Transverse colon (tissue), 4 donors: ENCODE measurements around the gene FAM13C. TPM values are rescaled to one million over a fixed set of nuclear protein-coding genes. Genes with fewer than 3 reads are reported as not detected.

Experiments
- DNase-seq: peaks from one replicate; pipeline ENCODE4 v3.0.0-alpha.2; 2019
- H3K27ac ChIP-seq, 4 donors: fragments of 200-600 bp; sonication (generic); 2 replicates each; pipeline ENCODE4 v1.5.1; 2016 to 2018; ENCODE audit warnings: inconsistent platforms in 4 of 4
- H3K27me3 ChIP-seq: fragments of 200-600 bp; sonication (generic); 2 replicates; pipeline ENCODE4 v1.5.1; 2017; ENCODE audit warnings: inconsistent platforms
- H3K36me3 ChIP-seq, 4 donors: fragments of 200-600 bp; sonication (generic); 2 replicates each; pipeline ENCODE4 v1.5.1; 2017 to 2019; ENCODE audit warnings: inconsistent platforms in 4 of 4
- H3K4me1 ChIP-seq, 4 donors: fragments of 200-600 bp; sonication (generic); 2 replicates each; pipeline ENCODE4 v1.5.1; 2017 to 2020; ENCODE audit warnings: inconsistent platforms in 4 of 4
- H3K4me3 ChIP-seq, 4 donors: fragments of 200-600 bp; sonication (generic); 1 replicate in 1 of 4; 2 replicates in 3 of 4; pipeline versions ENCODE4 v1.5.1 to v1.6.1; 2017 to 2019; ENCODE audit warnings: inconsistent platforms in 4 of 4
- H3K9me3 ChIP-seq, 2 donors: fragments of 200-600 bp; sonication (generic); 2 replicates each; pipeline ENCODE4 v1.5.1; 2017 to 2019; ENCODE audit warnings: inconsistent platforms in 2 of 2
- EP300 ChIP-seq: sonication (generic); formaldehyde crosslinking; IDR thresholded peaks from one replicate; pipeline ENCODE4 v1.6.1; 2017; ENCODE audit warnings: antibody characterized with exemption, low read depth
- POLR2A ChIP-seq: fragments of 450-650 bp; IDR thresholded peaks from one replicate; pipeline ENCODE4 v1.6.1; 2016; ENCODE audit warnings: antibody characterized with exemption, mild to moderate bottlenecking, moderate library complexity
- POLR2AphosphoS5 ChIP-seq, 3 donors: sonication (generic); formaldehyde crosslinking; IDR thresholded peaks; one replicate each; pipeline ENCODE4 v1.6.1; 2016; ENCODE audit warnings: antibody characterized with exemption in 3 of 3
- WGBS, 2 donors: methylation state at CpG; one replicate each; pipeline ENCODE4 v1.1.5; 2018; ENCODE audit warnings: low coverage in 1 of 2; 5-methylcytosine and 5-hydroxymethylcytosine counted together
- in situ Hi-C, 4 donors: fragments of 200-750 bp; cut with MboI; loops; one replicate each; pipeline versions ENCODE4 v1.15.0 to v1.15.1; 2017; ENCODE audit warnings: low sequenced_read_pairs in 3 of 4, low pct_ligation_motif_present in 1 of 4, low pct_unique_long_range_greater_than_20kb in 1 of 4
- intact Hi-C: fragments of 100-400 bp; cut with DNase I; formaldehyde crosslinking; loops from one replicate; pipeline ENCODE4 v1.15.1; 2023; ENCODE audit warnings: low total_unique reads
- total RNA-seq, 4 donors: library from RNA; depleted of rRNA; stranded (reverse); fragments of >200 nt; gene quantifications; one replicate each; pipeline ENCODE4 v1.1.0, GENCODE V29; 2016
- TF ChIP-seq, protein P1 (sequence below), 5 experiments: fragments of 200-600 bp in 3 of 5; fragments of 450-650 bp in 2 of 5; sonication (generic) in 3 of 5; IDR thresholded peaks; 1 replicate in 2 of 5; 2 replicates in 3 of 5; pipeline ENCODE4 v1.5.1; 2016 to 2017; ENCODE audit warnings: antibody characterized with exemption in 5 of 5, inconsistent platforms in 3 of 5, mild to moderate bottlenecking in 2 of 5, moderate library complexity in 1 of 5

Gene FAM13C
- total RNA-seq, 4 donors from 2014 or later = 5.6 to 9.7 (median 6.1) TPM

DNA sequence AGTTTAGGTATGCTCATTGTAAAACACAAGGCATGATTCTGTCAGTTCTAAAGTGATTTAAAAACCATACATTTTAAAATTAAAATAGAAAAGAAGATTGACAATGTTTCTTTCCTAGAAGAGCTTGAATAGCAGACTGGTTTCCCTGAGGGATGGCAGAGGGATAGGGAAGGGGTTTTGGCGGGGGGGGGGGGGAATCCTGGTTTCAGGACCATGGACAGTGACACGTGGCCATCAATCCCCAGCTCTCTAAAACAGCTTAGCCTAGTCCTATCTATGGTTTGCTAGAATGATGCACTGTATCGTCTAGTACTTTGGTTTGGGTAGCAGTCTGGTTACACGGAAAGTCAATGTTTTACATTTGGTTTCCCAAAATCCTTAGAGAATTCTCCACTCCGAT lies 97.2 kb downstream of the FAM13C start:
- intact Hi-C loops = no loop called here
- Histone ChIP-seq H3K4me1 (no peaks in the 10 kb centered on the region), H3K9me3 (no peaks in the 10 kb centered on the region), H3K36me3 (no peaks in the 10 kb centered on the region), H3K27me3 (no peaks in the 10 kb centered on the region), H3K27ac (no peak overlapping the region), H3K4me3 (no peak overlapping the region)
- no peak for DNase-seq
- in situ Hi-C loops = no loop called here
- 63 to 85% methylated on average over 4 of the region's 5 CpGs for WGBS, 2 donors
- TF ChIP-seq, protein P1, sequence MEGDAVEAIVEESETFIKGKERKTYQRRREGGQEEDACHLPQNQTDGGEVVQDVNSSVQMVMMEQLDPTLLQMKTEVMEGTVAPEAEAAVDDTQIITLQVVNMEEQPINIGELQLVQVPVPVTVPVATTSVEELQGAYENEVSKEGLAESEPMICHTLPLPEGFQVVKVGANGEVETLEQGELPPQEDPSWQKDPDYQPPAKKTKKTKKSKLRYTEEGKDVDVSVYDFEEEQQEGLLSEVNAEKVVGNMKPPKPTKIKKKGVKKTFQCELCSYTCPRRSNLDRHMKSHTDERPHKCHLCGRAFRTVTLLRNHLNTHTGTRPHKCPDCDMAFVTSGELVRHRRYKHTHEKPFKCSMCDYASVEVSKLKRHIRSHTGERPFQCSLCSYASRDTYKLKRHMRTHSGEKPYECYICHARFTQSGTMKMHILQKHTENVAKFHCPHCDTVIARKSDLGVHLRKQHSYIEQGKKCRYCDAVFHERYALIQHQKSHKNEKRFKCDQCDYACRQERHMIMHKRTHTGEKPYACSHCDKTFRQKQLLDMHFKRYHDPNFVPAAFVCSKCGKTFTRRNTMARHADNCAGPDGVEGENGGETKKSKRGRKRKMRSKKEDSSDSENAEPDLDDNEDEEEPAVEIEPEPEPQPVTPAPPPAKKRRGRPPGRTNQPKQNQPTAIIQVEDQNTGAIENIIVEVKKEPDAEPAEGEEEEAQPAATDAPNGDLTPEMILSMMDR (IDR thresholded peaks at IDR 0.05) = no peak
- TF ChIP-seq EP300 (no peak), POLR2AphosphoS5 (IDR thresholded peaks at IDR 0.05) (no peak), POLR2A (no peak)

DNA sequence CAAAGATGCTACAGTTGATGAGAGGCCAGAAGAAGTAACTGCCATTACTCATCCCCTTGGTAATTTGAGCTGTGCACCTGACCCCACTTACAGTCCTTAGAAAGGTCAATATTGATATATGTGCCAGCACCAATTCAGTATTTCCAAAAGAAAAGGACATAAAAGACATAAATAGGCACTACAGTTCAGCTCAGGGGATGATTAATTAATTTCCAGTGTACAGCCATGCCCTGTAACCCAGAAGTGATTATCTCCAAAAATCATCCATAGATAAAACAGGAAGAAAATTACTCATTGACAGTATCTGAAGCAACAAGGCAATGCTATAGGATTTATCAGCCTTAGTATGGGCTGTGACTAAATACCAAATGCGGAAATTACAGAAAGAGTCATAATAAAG lies 103.5 kb downstream of the FAM13C start:
- Histone ChIP-seq H3K36me3 (no peaks in the 10 kb centered on the region), H3K27me3 (no peaks in the 10 kb centered on the region), H3K27ac (no peak overlapping the region), H3K4me3 (no peak overlapping the region), H3K9me3 (no peaks in the 10 kb centered on the region), H3K4me1 (no peaks in the 10 kb centered on the region)
- intact Hi-C loops (no loop called here), in situ Hi-C loops (no loop called here)
- DNase-seq = no peak
- 90 to 100% methylated on average over 1 of the region's 1 CpG for WGBS, 2 donors
- TF ChIP-seq, protein P1 (IDR thresholded peaks at IDR 0.05) = no peak
- no peak for TF ChIP-seq EP300
- no peak for TF ChIP-seq POLR2A
- no peak for TF ChIP-seq POLR2AphosphoS5 (IDR thresholded peaks at IDR 0.05)

DNA sequence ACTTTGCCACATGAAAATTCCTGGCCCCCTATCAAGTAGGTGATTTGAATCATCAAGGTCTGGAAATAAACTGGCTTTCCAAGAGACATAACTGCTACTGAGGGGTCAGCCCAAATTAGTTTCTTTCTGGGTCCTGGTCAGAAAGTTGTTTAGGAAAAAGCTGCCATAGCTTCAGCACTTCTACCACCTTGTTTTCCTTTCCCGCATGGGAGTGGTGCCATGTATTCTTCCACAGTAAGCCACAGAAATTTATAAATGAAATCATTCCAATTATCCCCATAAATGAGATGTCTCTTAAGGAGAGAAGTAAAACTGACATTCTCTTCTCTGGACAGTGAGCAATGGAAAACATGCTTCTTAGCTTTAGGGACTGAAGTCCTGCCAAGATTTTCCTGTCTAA lies 105.1 kb downstream of the FAM13C start:
- TF ChIP-seq, protein P1 (IDR thresholded peaks at IDR 0.05) = no peak
- no peak for TF ChIP-seq POLR2A
- in situ Hi-C loops = no loop called here
- Histone ChIP-seq H3K4me1 (no peaks in the 10 kb centered on the region), H3K27me3 (no peaks in the 10 kb centered on the region), H3K4me3 (no peak overlapping the region), H3K27ac (no peak overlapping the region), H3K9me3 (no peaks in the 10 kb centered on the region), H3K36me3 (no peaks in the 10 kb centered on the region)
- DNase-seq = no peak
- intact Hi-C loops = no loop called here
- WGBS, 2 donors = 82 to 87% methylated on average over 1 of the region's 1 CpG

DNA sequence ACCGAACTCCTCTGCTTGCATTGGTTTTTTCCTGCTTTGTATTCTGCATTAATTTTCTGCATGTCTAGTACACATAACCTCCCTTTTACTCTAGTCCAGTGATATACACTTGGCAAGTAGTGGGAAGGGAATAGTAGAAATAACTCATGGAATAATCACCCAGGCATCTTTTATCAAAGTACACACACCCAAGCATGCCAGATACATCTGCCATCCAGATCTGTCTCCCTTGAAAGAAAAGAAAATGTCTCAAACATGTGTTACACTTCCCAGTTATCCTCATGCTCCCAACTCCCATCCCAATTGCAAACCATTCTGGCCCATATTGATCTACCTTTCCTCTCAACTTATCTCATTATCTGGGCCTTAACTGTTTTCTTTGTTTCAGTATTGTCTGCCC lies 106.9 kb downstream of the FAM13C start:
- Histone ChIP-seq H3K27ac (no peak overlapping the region), H3K4me3 (no peak overlapping the region), H3K4me1 (no peaks in the 10 kb centered on the region), H3K36me3 (no peaks in the 10 kb centered on the region), H3K27me3 (no peaks in the 10 kb centered on the region), H3K9me3 (no peaks in the 10 kb centered on the region)
- in situ Hi-C loops = no loop called here
- no peak for DNase-seq
- intact Hi-C loops = no loop called here
- TF ChIP-seq POLR2A = no peak
- TF ChIP-seq, protein P1 (IDR thresholded peaks at IDR 0.05) = no peak
- no peak for TF ChIP-seq EP300
- no peak for TF ChIP-seq POLR2AphosphoS5 (IDR thresholded peaks at IDR 0.05)
- 81 to 100% methylated on average over 1 of the region's 1 CpG for WGBS, 2 donors
